ENCODE data around the gene CHRD.

Gene CHRD

GRCh38 chr3:184358124-184358767, 21.6 kb upstream of the CHRD start:
- in situ Hi-C loops (cut with HindIII; ENCODE audit: low pct_ligation_motif_present, low pct_unique_long_range_greater_than_20kb, low sequenced_read_pairs), result loop anchor here (25.0 kb wide), 1 partner anchor 179 kb away; no protein-coding TSS in a partner anchor
- DNase-seq, result no peak

DNA sequence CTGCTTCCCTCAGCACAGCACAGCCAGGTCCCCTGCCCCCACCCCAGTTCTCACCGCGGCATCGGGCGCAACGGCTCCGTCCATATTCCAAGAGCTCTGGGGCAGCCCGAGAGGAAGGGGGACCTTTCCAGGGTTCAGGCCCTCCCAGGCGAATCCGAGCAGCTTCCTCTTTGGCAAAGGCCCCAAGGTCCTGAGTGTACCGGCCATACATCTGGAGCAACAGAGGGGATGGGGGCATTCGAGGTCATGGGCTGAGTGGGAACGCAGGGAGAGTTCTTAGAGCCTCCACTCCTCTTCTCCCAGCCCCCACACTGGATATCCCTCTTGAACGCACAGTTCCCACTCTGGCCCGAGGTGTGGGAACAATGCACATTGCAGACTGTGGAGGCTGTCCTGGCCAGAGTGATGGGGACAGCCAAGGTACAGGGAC, 20.9 kb upstream of the CHRD start:
- DNase-seq, result no peak
- in situ Hi-C loops (cut with HindIII; ENCODE audit: low pct_ligation_motif_present, low pct_unique_long_range_greater_than_20kb, low sequenced_read_pairs), result loop anchor here (25.0 kb wide), 1 partner anchor 178 kb away; no protein-coding TSS in a partner anchor

DNA sequence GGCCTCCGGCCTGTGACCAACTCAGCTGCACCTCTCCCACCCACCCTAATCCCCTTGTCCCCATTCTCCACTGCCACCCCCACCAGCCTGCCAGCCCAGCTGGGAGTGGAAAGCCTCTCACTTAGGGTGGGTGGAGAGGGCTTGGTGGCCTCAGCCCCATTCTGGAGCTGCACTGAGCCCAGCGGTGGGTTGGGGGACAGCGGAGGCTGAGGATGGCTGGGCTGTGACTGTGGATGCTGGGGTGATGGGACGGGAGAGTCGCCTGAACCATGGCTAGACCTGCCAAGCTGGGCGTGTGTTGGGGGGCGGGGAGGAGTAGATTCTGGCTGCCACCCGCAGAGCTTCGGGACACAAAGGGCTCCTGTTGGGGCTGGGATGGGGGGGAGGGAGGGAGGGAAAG, 20.2 kb upstream of the CHRD start:
- in situ Hi-C loops (cut with HindIII; ENCODE audit: low pct_ligation_motif_present, low pct_unique_long_range_greater_than_20kb, low sequenced_read_pairs), result loop anchor here (25.0 kb wide), 1 partner anchor 178 kb away; no protein-coding TSS in a partner anchor
- no peak for DNase-seq

DNA sequence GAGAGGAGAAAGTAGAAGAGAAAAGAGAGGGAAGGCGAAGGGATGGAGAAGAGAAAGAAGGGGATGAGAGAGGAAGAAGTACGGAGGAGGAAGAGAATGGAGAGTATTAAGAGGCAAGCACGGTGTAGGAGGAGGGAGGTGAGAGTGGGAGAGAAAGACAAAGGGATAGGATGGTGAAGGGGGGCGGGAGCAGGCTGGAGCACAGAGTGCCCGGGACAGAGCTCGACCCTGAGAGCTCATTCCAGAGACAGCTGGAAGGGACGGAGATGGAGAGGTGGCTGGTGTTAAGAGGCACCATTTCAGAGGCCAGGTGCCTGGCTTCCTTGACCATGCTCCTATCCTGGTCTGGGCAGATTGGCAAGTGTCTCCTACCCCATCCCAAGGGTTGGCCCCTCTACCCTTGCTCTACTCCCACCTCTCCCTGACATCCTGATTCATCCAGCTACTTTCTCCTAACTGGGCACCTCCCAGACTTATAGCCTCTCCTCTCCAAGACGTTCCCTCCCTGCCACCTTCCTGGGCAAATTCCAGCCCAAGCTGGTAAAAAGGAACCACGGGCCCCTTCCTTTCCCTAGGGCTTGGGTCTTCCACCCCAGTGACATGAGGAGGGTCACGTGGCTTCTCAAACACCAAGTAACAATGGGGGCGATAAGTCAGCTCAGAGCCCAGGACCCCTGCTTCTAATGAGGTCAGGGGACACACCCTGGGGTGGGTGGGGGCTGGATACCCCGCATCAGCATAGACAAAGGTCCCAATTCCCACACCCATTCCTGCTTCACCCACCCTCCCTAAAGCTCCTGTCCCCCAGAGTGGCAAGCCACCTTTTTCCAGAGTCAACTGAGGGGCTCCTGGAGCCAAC, 19.6 kb upstream of the CHRD start:
- in situ Hi-C loops (cut with HindIII; ENCODE audit: low pct_ligation_motif_present, low pct_unique_long_range_greater_than_20kb, low sequenced_read_pairs), result loop anchor here (25.0 kb wide), 1 partner anchor 177 kb away; no protein-coding TSS in a partner anchor
- DNase-seq, result no peak

GRCh38 chr3:184360929-184361531, 18.8 kb upstream of the CHRD start:
- in situ Hi-C loops (cut with HindIII; ENCODE audit: low pct_ligation_motif_present, low pct_unique_long_range_greater_than_20kb, low sequenced_read_pairs), result loop anchor here (25.0 kb wide), 1 partner anchor 176 kb away; no protein-coding TSS in a partner anchor
- no peak for DNase-seq

DNA sequence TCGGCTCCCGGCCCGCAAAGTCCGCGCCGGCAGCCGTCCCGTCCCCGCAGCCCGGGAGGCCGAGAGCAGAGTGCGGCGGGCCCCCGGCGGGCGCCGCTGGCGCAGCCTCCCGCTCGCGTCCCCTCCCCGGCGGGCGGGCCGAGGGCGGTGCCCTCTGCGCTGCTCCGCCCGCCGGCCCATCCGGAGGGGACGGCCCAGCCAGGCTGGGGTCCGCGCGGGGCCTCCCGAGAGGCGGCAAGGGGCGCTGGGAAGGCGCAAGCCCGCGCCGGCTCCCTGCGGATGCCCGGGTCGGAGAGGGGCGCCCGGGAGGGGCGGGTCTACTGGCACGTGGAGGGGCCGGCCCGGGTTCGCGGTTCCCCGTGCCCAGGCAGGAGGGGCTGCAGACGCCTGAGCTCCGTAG, 18.3 kb upstream of the CHRD start, which contains the start of the genes CLCN2 and POLR2H:
CLCN2 (minus strand) TSS at position 74 of the 400 bp plus-strand sequence. CDS start 126 bp downstream, outside the sequence.
POLR2H (plus strand) TSS at position 179 of the 400 bp plus-strand sequence. CDS start 1,783 bp downstream, outside the sequence.
- in situ Hi-C loops (cut with HindIII; ENCODE audit: low pct_ligation_motif_present, low pct_unique_long_range_greater_than_20kb, low sequenced_read_pairs), result loop anchor here (25.0 kb wide), 1 partner anchor 176 kb away; no protein-coding TSS in a partner anchor
- peak; percentile 69 for DNase-seq

DNA sequence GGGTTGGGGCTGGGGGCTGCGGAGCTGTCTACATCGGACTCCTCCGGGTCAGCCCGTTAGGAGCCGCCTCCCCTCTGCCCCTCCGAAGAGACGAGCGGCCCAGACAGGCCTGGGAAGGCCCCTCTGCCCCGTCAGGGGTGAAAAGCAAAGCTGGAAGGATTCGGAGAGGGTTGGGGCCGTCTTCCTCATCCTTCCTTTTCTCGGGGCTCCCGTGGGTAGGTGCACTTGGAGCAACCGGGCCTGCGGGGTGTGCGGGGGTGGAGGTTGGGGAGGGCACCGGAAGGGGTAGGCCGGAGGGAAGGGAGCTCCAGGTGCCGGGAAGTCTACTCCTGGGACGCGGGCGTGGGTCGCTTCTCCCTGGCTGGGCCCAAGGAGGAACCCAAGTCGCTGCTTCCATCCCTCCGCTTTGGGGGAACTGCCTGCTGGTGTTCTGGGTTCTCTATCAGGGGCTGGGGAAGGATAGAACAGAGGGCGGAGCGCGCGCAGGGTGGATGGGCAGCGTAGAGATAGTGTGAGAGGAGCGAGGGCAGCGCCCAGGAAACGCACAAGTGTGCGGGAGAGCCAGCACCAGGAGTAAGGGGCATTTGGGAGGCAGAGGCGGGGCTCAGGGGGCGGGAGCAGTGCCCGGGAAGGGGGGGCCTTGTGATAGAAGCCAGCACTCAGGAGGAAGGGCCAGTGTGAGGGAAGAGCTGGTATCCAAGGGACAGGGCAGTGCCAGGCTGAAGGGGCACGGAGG, 17.8 kb upstream of the CHRD start:
- in situ Hi-C loops (cut with HindIII; ENCODE audit: low pct_ligation_motif_present, low pct_unique_long_range_greater_than_20kb, low sequenced_read_pairs), result loop anchor here (25.0 kb wide), 1 partner anchor 175 kb away; no protein-coding TSS in a partner anchor
- peak; percentile 73 for DNase-seq

GRCh38 chr3:184362668-184363546, 16.9 kb upstream of the CHRD start:
- in situ Hi-C loops (cut with HindIII; ENCODE audit: low pct_ligation_motif_present, low pct_unique_long_range_greater_than_20kb, low sequenced_read_pairs), result loop anchor here (25.0 kb wide), 1 partner anchor 174 kb away; no protein-coding TSS in a partner anchor
- DNase-seq, result peak; percentile 95

DNA sequence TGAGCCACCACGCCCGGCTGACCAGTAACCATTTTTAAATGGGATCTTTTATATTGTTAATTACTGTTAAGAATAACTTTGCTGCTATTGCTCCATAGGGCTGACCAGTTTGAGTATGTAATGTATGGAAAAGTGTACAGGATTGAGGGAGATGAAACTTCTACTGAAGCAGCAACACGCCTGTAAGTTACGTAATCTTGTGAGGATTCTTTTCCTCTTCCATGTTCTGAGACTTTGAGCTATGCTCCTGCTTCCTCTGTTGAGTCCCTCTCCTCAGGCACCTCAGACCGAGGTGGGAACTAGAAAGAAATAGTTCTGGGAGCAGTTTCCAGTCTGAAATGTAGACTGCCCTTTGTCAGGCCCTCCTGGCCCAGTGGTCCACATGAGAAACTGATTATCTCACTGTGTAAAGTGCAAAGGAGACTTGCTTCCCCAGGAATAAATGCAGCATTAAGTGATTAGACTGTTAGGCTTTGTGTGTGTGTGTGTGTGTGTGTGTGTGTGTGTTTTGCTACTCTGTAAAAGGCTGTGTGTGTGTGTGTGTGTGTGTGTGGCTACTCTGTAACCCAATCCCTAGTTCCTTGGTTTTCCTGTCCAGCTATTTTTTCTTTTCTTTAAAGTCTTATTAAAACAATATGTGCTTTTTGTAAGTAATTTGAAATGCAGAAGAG, 13.1 kb upstream of the CHRD start:
- no peak for DNase-seq
- in situ Hi-C loops (cut with HindIII; ENCODE audit: low pct_ligation_motif_present, low pct_unique_long_range_greater_than_20kb, low sequenced_read_pairs), result loop anchor here (25.0 kb wide), 1 partner anchor 171 kb away; no protein-coding TSS in a partner anchor

DNA sequence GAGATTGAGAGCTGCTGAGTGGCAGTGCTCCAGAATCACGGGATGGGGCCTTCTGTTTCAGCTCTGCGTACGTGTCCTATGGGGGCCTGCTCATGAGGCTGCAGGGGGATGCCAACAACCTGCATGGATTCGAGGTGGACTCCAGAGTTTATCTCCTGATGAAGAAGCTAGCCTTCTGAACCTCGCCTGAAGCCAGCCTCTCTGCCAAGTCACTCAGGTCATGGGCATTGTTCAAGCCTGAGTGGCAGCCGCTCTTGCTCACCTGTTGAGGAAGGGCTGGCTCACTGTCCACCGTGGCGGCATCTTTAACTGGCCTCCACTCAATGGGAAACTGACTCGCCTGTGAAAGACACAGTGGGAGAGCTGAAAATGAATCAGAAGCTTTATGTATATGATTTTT, 11.7 kb upstream of the CHRD start:
- DNase-seq, result no peak
- in situ Hi-C loops (cut with HindIII; ENCODE audit: low pct_ligation_motif_present, low pct_unique_long_range_greater_than_20kb, low sequenced_read_pairs), result loop anchor here (25.0 kb wide), 1 partner anchor 169 kb away; no protein-coding TSS in a partner anchor

DNA sequence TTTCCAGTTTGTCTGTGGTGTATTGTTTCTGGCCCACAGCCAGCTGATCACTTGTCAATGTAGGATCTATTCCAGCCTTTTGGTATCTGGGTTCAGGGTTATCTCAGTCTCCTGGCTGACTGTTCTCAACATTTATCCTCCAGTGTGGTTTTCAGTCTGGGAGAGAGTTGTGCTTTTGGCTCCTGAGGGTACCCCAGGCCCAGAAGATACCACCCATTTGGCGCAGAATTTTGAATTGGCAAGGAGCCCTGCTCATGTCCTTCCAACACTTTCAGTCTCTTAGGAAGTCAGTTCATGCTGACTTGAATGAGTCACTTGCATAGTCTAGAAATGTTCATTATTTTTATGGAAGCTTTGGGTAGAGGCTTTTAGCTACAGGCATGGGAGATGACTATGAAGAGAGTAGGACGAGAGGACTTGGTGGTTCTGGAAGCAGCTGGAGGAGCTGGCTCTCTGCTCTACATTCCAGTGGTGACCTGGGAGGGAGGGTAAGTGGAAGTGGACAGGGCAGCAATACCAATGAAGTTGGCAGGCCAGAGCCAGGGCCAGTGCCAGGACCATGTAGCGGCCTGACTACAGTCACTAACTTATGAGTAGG, 11.2 kb upstream of the CHRD start:
- in situ Hi-C loops (cut with HindIII; ENCODE audit: low pct_ligation_motif_present, low pct_unique_long_range_greater_than_20kb, low sequenced_read_pairs), result loop anchor here (25.0 kb wide), 1 partner anchor 169 kb away; no protein-coding TSS in a partner anchor
- DNase-seq, result no peak

GRCh38 chr3:184371570-184372018, 8.3 kb upstream of the CHRD start:
- peak; percentile 82 for DNase-seq
- in situ Hi-C loops (cut with HindIII; ENCODE audit: low pct_ligation_motif_present, low pct_unique_long_range_greater_than_20kb, low sequenced_read_pairs), result loop anchor here (25.0 kb wide), 1 partner anchor 166 kb away; no protein-coding TSS in a partner anchor

GRCh38 chr3:184372296-184372821, 7.5 kb upstream of the CHRD start:
- no peak for DNase-seq
- in situ Hi-C loops (cut with HindIII; ENCODE audit: low pct_ligation_motif_present, low pct_unique_long_range_greater_than_20kb, low sequenced_read_pairs), result loop anchor here (25.0 kb wide), 1 partner anchor 165 kb away; no protein-coding TSS in a partner anchor

DNA sequence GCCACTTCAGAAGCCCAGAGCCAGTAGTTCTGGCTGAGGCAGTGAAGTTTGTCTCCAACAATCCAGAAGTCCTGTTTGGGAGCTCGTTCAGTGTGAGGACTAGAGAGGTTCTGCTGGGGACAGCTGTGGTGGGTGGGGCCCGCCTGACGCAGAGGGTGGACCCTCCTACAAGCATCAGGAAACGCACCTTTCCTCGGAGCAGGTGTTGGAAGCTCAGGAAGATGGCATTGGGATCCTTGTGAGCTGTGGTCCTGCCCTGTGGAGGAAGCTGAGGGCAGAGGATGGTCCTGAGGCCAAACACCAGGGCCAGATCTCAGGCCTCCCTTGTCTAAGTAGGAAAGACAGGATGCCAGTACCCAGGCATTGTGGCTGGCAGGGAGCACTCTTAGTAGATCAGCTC, 6.9 kb upstream of the CHRD start:
- no peak for DNase-seq
- in situ Hi-C loops (cut with HindIII; ENCODE audit: low pct_ligation_motif_present, low pct_unique_long_range_greater_than_20kb, low sequenced_read_pairs), result loop anchor here (25.0 kb wide), 1 partner anchor 164 kb away; no protein-coding TSS in a partner anchor

DNA sequence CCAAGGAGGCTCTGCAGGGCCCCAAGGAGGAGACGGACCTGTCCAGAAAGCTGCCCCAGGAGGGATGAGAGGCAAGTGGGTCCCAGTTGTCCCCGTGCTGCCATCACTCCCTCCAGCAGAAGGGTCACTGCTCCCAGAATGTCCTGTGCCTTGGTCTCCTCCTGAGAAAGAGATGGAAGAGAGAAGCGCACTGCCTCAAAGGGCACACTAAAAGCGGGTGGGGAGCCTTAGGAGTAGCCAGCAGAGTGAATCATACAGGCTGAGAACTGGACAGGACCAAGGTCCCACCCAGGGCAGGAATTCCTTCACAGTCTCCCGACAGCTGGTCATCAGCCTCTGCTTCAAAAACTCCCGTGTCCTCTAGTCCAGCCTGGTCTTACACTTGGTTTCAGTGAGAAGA, 6.4 kb upstream of the CHRD start:
- DNase-seq, result no peak
- in situ Hi-C loops (cut with HindIII; ENCODE audit: low pct_ligation_motif_present, low pct_unique_long_range_greater_than_20kb, low sequenced_read_pairs), result loop anchor here (25.0 kb wide), 1 partner anchor 164 kb away; no protein-coding TSS in a partner anchor

Measured in ACHN (cell line).